Hepatocyte (in vitro differentiated cells): ENCODE measurements around the gene TSPAN32. TPM values are rescaled to one million over a fixed set of nuclear protein-coding genes. Genes with fewer than 3 reads are reported as not detected.

Experiments used
- DNase-seq: peaks from one replicate; pipeline ENCODE4 v3.0.0-alpha.2; 2016; ENCODE audit warnings: low spot score
- H2AFZ ChIP-seq: fragments of 200-600 bp; sonication (generic); 2 replicates; pipeline ENCODE4 v1.6.0; 2016; ENCODE audit warnings: antibody characterized with exemption, mild to moderate bottlenecking
- H3K27ac ChIP-seq: fragments of 200-600 bp; sonication (generic); 2 replicates; pipeline ENCODE4 v1.5.1; 2016; ENCODE audit warnings: mild to moderate bottlenecking
- H3K27me3 ChIP-seq: fragments of 200-600 bp; sonication (generic); 2 replicates; pipeline ENCODE4 v1.6.1; 2016
- H3K36me3 ChIP-seq: fragments of 200-600 bp; sonication (generic); replicated peaks from 2 replicates; pipeline ENCODE4 v1.5.1; 2016; ENCODE audit warnings: low read depth; ENCODE audit not compliant: insufficient read depth
- H3K4me1 ChIP-seq: fragments of 200-600 bp; sonication (generic); 2 replicates; pipeline ENCODE4 v1.5.1; 2016; ENCODE audit warnings: mild to moderate bottlenecking, moderate library complexity; ENCODE audit not compliant: insufficient read depth
- H3K4me2 ChIP-seq: fragments of 200-600 bp; sonication (generic); 2 replicates; pipeline ENCODE4 v1.6.0; 2016
- H3K4me3 ChIP-seq: fragments of 200-600 bp; sonication (generic); 2 replicates; pipeline ENCODE4 v1.5.1; 2016; ENCODE audit warnings: mild to moderate bottlenecking
- H3K79me2 ChIP-seq: fragments of 200-600 bp; sonication (generic); 2 replicates; pipeline ENCODE4 v1.6.0; 2017; ENCODE audit warnings: mild to moderate bottlenecking
- H3K9me2 ChIP-seq: fragments of 200-600 bp; sonication (generic); replicated peaks from 2 replicates; pipeline ENCODE4 v1.6.0; 2017; ENCODE audit warnings: mild to moderate bottlenecking; ENCODE audit not compliant: insufficient read depth
- H3K9me3 ChIP-seq: fragments of 200-600 bp; sonication (generic); 2 replicates; pipeline ENCODE4 v1.5.1; 2016; ENCODE audit warnings: low read depth, mild to moderate bottlenecking
- H4K20me1 ChIP-seq: fragments of 200-600 bp; sonication (generic); 2 replicates; pipeline ENCODE4 v1.6.0; 2016; ENCODE audit warnings: mild to moderate bottlenecking; ENCODE audit not compliant: insufficient read depth, poor library complexity, severe bottlenecking
- EZH2 ChIP-seq: fragments of 200-600 bp; sonication (generic); IDR thresholded peaks from 2 replicates; pipeline ENCODE4 v1.6.1; 2016; ENCODE audit warnings: antibody characterized with exemption, mild to moderate bottlenecking, borderline replicate concordance
- EZH2phosphoT487 ChIP-seq: fragments of 200-600 bp; sonication (generic); IDR thresholded peaks from one replicate; pipeline ENCODE4 v1.6.1; 2018; ENCODE audit warnings: antibody characterized with exemption, mild to moderate bottlenecking, low read depth, moderate library complexity; ENCODE audit not compliant: unreplicated experiment, severe bottlenecking
- WGBS: methylation state at CpG from one replicate; pipeline ENCODE4 v1.1.6; 2016; ENCODE audit warnings: low lambda C conversion rate; ENCODE audit errors: missing lambda C conversion rate; 5-methylcytosine and 5-hydroxymethylcytosine counted together
- polyA plus RNA-seq: library from polyadenylated mRNA; unstranded; fragments of >200 nt; fragmentation: Nextera tagmentation; extraction: Ambion mirVana; gene quantifications from 2 replicates; pipeline ENCODE4 v1.2.1, GENCODE V29; 2016
- total RNA-seq: library from RNA; depleted of rRNA; stranded (reverse); fragments of >200 nt; gene quantifications from 2 replicates; pipeline ENCODE4 v1.2.3, GENCODE V29; 2014
- TF ChIP-seq, protein P1 (sequence below): fragments of 200-600 bp; sonication (generic); IDR thresholded peaks from 2 replicates; pipeline ENCODE4 v1.5.1; 2016; ENCODE audit warnings: antibody characterized with exemption, mild to moderate bottlenecking; ENCODE audit not compliant: poor library complexity

The TSPAN32 gene
- total and polyA plus RNA-seq, 2 experiments from 2014 or later: 1.5 to 4.8 TPM

DNA sequence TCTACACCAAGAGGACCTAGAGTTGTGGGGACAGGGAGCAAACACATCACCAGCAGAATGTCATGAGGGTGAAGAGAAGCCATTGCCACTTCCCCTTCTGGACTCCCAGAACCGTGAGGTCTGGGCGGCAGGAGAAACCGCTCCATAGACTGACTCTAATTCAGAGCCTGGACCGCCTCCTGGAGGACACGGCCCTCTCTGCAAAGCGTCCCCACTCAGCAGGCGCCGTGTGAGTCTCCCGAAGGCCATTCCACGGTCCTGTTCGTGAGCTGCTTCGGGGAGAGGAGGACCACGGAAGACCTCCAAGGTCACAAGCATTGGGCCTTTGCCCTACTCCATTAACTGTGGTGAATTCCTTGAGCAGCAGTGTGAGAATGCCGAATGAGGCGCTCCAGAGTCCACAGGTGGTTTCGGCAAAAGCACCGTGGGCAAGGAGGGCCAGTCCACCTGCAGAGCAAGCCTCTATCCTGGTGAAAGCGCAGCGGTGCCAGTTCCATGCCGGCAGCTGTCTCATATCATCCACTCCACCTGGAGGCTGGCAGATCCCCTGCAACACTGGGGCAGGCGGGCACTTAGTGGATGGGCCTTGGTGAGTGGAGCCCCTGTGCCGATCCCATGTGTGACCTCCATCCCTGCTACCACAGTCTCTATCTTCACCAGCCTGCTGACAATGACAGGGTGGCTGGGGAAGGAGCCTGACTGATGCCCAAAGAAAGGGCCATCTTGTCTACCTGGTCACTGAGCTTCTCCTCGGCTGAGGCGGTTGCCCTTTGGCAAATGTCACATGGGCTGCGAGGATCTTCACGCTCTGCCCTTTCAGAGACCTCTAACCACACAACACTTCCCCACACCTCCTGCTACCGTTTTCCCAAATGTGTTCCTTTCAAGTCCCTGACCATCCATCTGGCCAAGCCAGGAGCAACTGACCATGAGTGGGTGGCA lies 7.6 kb upstream of the TSPAN32 start:
- no peaks in the 10 kb centered on the region for H3K79me2 ChIP-seq
- no peak overlapping the region for H2AFZ ChIP-seq
- no peaks in the 10 kb centered on the region for H3K36me3 ChIP-seq
- H3K27me3 ChIP-seq: peaks cover 5% of the 10 kb centered on the region
- no peak for DNase-seq
- peaks cover 5% of the 10 kb centered on the region for H3K4me1 ChIP-seq
- H3K9me3 ChIP-seq: no peaks in the 10 kb centered on the region
- no peak overlapping the region for H3K4me2 ChIP-seq
- no peaks in the 10 kb centered on the region for H4K20me1 ChIP-seq
- no peak for TF ChIP-seq EZH2phosphoT487
- H3K9me2 ChIP-seq: no peaks in the 10 kb centered on the region
- H3K4me3 ChIP-seq: no peak overlapping the region
- 84% methylated on average over 27 of the region's 27 CpGs for WGBS
- H3K27ac ChIP-seq: no peak overlapping the region

DNA sequence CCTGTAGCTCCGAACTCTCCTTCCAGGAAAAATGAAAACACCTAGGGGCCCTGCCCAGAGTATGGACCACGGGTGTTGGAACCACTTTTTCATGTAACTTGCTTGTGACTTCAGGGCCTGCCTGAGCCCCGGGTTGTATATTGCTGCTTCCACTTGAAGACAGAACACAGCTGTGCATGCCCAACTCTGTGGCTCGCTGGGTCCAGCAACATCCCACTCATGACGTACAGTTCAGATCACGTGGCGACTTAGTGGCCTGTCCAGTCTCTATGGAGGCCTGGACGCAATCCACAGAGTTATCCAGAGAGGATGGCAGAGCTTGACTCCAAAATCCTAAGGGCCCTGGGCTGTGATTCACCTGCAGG lies 6.9 kb upstream of the TSPAN32 start:
- Histone ChIP-seq H3K4me3 (no peak overlapping the region), H4K20me1 (no peaks in the 10 kb centered on the region), H3K79me2 (no peaks in the 10 kb centered on the region), H3K4me2 (no peak overlapping the region), H3K27ac (no peak overlapping the region), H2AFZ (no peak overlapping the region), H3K9me2 (no peaks in the 10 kb centered on the region), H3K9me3 (no peaks in the 10 kb centered on the region), H3K27me3 (peaks cover 4% of the 10 kb centered on the region), H3K4me1 (peaks cover 5% of the 10 kb centered on the region), H3K36me3 (no peaks in the 10 kb centered on the region)
- TF ChIP-seq, protein P1, sequence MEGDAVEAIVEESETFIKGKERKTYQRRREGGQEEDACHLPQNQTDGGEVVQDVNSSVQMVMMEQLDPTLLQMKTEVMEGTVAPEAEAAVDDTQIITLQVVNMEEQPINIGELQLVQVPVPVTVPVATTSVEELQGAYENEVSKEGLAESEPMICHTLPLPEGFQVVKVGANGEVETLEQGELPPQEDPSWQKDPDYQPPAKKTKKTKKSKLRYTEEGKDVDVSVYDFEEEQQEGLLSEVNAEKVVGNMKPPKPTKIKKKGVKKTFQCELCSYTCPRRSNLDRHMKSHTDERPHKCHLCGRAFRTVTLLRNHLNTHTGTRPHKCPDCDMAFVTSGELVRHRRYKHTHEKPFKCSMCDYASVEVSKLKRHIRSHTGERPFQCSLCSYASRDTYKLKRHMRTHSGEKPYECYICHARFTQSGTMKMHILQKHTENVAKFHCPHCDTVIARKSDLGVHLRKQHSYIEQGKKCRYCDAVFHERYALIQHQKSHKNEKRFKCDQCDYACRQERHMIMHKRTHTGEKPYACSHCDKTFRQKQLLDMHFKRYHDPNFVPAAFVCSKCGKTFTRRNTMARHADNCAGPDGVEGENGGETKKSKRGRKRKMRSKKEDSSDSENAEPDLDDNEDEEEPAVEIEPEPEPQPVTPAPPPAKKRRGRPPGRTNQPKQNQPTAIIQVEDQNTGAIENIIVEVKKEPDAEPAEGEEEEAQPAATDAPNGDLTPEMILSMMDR: no peak
- TF ChIP-seq EZH2: no peak
- TF ChIP-seq EZH2phosphoT487: no peak
- 88% methylated on average over 8 of the region's 8 CpGs for WGBS
- no peak for DNase-seq

DNA sequence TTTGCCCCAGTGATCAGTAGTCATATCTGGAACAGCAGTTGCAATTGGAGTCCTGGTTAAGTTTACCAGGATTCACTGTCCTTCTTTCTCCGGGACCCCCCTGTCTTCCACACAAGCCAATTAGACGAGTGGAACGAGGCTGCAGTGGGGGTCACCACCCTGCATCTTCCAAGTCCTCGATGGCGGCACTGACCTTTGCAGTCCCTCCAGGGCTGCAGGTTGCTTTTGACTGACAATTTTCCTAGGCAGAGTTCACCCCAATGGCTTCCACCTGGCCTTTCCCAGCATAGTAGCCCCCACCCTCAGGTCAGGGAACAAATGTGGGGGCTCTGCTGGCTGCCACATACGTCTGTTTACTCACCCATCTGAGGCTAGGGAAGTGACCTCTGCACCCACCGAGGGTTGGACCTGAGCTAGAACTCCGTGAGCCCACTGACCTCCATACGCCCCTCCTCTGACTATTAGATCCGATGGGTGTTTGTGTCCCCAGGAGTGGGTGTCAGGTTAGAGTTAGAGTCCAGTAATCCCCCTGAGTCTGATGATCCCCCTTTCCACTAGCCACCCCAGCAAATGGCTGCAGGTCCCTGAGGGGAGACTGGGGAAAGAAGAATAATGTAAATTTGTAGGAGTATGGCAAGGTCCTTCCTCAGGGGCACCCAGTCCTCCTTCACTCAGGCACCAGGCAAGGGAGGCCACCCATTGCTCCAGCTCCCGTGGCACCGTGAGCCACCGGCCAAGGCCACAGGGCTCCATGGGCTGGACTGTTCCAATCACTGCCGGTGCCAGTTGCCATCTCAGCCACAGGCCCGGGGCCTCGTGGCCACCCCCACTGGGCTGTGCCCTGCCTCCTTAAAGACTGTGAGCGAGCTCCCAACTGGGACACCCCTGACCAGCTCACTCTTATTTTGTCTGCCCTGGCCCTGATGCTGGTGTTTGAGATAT lies 5.6 kb upstream of the TSPAN32 start:
- no peaks in the 10 kb centered on the region for H3K27me3 ChIP-seq
- no peak overlapping the region for H3K4me2 ChIP-seq
- H3K79me2 ChIP-seq: no peaks in the 10 kb centered on the region
- no peak overlapping the region for H2AFZ ChIP-seq
- TF ChIP-seq EZH2: no peak
- no peak for TF ChIP-seq EZH2phosphoT487
- TF ChIP-seq, protein P1: no peak
- 93% methylated on average over 17 of the region's 17 CpGs for WGBS
- DNase-seq: no peak
- no peaks in the 10 kb centered on the region for H3K9me3 ChIP-seq
- H3K4me1 ChIP-seq: peaks cover 11% of the 10 kb centered on the region
- H3K36me3 ChIP-seq: no peaks in the 10 kb centered on the region
- no peaks in the 10 kb centered on the region for H3K9me2 ChIP-seq
- no peak overlapping the region for H3K4me3 ChIP-seq
- no peaks in the 10 kb centered on the region for H4K20me1 ChIP-seq
- no peak overlapping the region for H3K27ac ChIP-seq
